ENCODE measurements around the gene INSIG1.

- no peak for TF ChIP-seq CTCF (IDR thresholded peaks at IDR 0.05)
- no peak for TF ChIP-seq POLR2A (IDR thresholded peaks at IDR 0.05)
Observed at GRCh38 chr7:155336812-155337602, 39.3 kb downstream of the INSIG1 start.

Measured in adrenal gland (tissue), 5 donors.